Erythroblast (primary cell): ENCODE data around the gene CBX5.
"Not testable (repeated sequence)": the region's sequence is repeated elsewhere in the genome, so short reads cannot be mapped to it uniquely, and the experiment has no call there.

Experiments used
- DNase-seq, 2 experiments: peaks; one replicate each; lab custom pipeline; 2025; lab: John Stamatoyannopoulos, UW
- GATA1 ChIP-seq: IDR thresholded peaks from 2 replicates; pipeline ENCODE4 v1.6.1; 2011; ENCODE audit warnings: low read depth, mild to moderate bottlenecking, control low read depth, low read length, moderate library complexity
- POLR2A ChIP-seq: IDR thresholded peaks from 2 replicates; pipeline ENCODE4 v1.6.1; 2011; ENCODE audit warnings: mild to moderate bottlenecking, low read length

Gene CBX5

GRCh38 chr12:54286042-54287030 lies 6.4 kb upstream of the CBX5 start:
- TF ChIP-seq POLR2A (peak; percentile 68), GATA1 (no peak)
- DNase-seq: peak; percentile 86 to 88

GRCh38 chr12:54285150-54286041 lies 5.5 kb upstream of the CBX5 start:
- no peak for DNase-seq
- TF ChIP-seq POLR2A (no peak), GATA1 (no peak)

- not testable (repeated sequence) for DNase-seq
These were observed 4.3 kb upstream of the CBX5 start for GRCh38 chr12:54284070-54284780.

- peak; percentile 52 to 67 for DNase-seq
- TF ChIP-seq GATA1 (no peak), POLR2A (no peak)
These were observed 3.1 kb upstream of the CBX5 start for GRCh38 chr12:54282949-54283593.

DNA sequence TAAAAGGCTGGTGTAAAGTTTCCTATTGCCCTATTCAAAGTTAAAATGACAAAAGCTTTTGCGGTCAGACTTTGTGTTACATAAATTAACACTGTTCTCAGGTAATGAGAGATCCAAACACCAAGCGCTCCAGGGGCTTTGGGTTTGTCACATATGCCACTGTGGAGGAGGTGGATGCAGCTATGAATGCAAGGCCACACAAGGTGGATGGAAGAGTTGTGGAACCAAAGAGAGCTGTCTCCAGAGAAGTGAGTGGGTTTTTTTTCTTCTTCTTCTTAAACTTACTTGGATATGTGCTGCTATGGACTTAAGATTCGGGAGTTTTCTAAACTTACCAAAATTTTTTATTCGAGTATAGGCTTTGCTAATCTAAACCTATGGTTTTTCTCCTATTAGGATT lies 1.8 kb upstream of the CBX5 start:
- not testable (repeated sequence) for DNase-seq

DNA sequence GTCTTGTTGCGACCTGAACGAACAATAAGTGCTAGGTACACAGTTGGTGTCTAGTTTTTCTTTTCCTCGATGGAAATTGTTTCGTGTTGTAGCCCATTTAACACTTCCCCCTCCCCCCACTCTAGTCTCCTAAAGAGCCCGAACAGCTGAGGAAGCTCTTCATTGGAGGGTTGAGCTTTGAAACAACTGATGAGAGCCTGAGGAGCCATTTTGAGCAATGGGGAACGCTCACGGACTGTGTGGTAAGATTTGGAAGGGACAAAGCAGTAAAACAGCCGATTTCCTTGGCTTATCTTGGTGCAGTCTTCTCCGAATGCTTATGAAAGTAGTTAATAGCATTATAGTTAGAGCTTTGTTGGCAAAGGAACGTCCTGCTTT lies 1.3 kb upstream of the CBX5 start:
- DNase-seq: not testable (repeated sequence)

GRCh38 chr12:54280468-54281260 lies 742 bp upstream of the CBX5 start, which contains the start of gene HNRNPA1:
HNRNPA1 (plus strand) TSS chr12:54280726; CDS start chr12:54280808, 82 bp downstream.
- peak; percentile 100 for TF ChIP-seq POLR2A
- no peak for TF ChIP-seq GATA1
- peak; percentile 99 to 100 for DNase-seq

DNA sequence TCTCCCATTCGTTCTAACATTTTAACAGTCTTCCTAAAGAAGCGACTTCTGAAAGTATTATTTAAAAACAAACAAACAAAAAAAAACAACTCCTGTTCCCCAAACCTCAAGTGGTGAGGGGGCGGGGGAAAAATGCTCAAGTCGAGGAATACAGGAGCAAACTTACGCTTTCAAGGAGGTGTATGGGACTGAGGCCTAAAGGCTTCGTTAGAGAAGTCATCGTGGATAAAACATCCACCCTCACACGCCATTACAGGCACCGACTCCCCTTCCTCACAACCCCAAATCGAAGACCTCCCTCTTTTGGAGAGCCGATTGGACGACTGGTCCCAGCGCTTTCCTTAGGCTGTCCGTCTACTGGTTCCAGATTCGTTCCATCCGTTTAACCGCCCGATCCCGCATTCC lies 693 bp downstream of the CBX5 start:
- no peak for TF ChIP-seq POLR2A
- no peak for TF ChIP-seq GATA1
- no peak for DNase-seq

- TF ChIP-seq POLR2A: no peak
- TF ChIP-seq GATA1: no peak
- DNase-seq: no peak
These were observed 2.1 kb downstream of the CBX5 start for GRCh38 chr12:54277823-54278276.

- no peak for TF ChIP-seq GATA1
- no peak for TF ChIP-seq POLR2A
These were observed 3.6 kb downstream of the CBX5 start for GRCh38 chr12:54276368-54276767.

DNA sequence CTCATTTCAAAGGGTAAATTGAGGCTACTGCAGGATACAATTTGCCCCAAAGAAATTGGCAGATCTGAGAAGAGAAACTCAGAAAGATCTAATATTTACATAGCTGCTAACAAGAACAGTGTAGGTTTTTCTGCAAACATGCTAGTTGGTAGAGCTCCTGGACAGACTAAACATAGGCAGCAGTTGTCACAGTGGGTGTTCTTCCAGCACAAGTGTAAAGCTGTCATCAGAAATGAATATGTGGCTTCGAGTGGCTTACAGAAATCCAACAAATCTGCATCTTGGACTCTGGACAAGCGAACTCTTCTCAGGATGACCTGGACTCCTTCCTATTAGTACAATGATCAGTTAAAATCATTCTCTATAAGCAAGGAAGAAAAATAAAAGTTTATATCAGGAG lies 5.9 kb downstream of the CBX5 start:
- no peak for DNase-seq
- TF ChIP-seq POLR2A (no peak), GATA1 (no peak)

More at GRCh38 chr12:54276368-54276767, 3.6 kb downstream of the CBX5 start:
- no peak for DNase-seq

DNA sequence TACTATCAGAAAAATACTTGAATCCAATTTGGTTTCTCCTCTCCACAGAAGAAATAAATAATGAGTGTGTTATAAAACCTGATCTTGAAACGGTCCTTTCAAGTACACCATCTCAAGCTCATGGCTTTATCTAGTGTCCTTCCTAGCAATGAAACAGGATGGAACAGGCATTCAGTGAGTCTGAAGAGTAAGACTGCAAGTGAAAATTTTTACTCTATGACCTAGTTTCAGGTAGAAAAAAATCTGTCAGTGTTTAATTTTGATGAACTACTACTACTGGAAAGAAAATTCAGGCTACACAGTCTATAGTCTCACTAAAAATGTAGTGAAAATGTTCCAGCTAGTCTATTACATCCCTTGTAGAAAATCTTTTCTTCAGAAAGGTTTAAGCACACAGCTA lies 7.7 kb downstream of the CBX5 start:
- TF ChIP-seq GATA1 (no peak), POLR2A (no peak)
- no peak for DNase-seq
